ENCODE data around the gene GLYR1.

- TF ChIP-seq CTCF (IDR thresholded peaks at IDR 0.05) (no peak), POLR2A (IDR thresholded peaks at IDR 0.05) (no peak)
Measured at GRCh38 chr16:4859900-4860255, 12.8 kb upstream of the GLYR1 start.
